ENCODE data around the gene IFNK.

The IFNK gene

DNA sequence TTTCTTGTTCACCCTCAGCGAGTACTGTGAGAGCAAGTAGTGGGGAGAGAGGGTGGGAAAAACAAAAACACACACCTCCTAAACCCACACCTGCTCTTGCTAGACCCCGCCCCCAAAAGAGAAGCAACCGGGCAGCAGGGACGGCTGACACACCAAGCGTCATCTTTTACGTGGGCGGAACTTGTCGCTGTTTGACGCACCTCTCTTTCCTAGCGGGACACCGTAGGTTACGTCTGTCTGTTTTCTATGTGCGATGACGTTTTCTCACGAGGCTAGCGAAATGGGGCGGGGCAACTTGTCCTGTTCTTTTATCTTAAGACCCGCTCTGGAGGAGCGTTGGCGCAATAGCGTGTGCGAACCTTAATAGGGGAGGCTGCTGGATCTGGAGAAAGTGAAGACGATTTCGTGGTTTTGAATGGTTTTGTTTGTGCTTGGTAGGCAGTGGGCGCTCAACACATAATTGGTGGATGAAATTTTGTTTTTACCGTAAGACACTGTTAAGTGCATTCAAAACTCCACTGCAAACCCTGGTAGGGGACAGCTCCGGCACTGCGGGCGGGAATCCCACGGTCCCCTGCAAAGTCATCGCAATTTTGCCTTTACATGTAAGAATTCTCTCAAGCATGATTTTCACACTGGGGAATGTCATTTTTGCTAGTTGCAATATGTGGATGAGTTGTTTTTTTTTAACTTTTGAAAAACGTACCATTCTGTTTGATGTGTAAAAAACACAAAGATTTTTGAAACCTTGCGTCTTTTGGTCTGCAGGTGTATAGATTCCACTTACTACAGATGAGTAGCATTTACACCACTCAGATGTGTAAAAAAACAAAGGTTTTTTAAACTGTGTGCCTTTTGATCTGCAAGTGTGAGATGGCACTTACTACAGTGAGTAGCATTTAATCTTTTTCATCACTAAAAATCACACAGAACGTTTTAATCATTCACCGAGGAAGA lies 49.8 kb downstream of the IFNK start:
- DNase-seq, result peak; percentile 95

All from amniotic stem cell (primary cell).